Measurements from ENCODE around the gene CYB5B.

DNA sequence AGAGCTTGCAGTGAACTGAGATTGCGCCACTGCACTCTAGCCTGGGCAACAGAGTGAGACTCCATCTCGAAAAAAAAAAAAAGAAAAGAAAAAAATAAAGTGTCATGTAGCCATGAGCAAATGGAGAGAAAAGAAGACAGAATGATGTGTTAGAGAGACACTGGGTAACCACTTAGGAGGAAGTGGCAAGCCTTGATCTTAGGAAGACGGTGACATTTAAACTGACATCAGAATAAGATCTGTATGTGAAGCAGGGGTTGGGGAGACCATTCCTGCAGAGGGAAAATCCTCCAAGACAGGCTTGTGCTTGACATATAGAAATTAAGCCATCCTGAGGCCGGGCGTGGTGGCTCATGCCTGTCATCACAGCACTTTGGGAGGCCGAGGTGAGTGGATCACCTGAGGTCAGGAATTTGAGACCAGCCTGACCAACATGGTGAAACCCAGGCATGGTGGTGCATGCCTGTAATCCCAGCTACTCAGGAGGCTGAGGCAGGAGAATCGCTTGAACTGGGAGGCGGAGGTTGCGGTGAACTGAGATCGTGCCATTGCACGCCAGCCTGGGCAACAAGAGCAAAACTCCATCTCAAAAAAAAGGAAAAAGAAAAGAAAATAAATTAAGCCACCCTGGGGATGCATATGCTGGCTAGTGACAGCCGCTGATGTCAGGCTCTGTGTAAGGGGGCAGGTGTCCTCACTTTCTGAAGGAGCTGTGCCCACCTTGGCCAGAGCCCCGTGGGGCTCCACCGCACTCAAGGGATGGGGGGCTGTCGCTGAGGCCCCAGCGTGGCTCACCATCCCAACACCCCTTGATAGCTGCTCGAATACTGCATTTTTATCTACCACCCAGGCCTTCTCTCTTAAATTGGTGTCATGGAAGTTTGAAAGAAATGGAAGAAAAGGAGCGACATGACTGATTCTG is 13.1 kb upstream of the CYB5B start:
- TF ChIP-seq CTCF (IDR thresholded peaks at IDR 0.05): no peak
- TF ChIP-seq POLR2A (IDR thresholded peaks at IDR 0.05; ENCODE audit: low read depth): no peak
- TF ChIP-seq POLR2AphosphoS5 (IDR thresholded peaks at IDR 0.05): no peak

All from esophagus muscularis mucosa (tissue), 3 donors.